Sciatic nerve (tissue), 2 donors: ENCODE measurements around the gene FCN3. TPM values are rescaled to one million over a fixed set of nuclear protein-coding genes. Genes with fewer than 3 reads are reported as not detected.
A peak's percentile ranks its signal among the peaks of the same experiment; 100 is the strongest.
"Not testable (repeated sequence)": the region's sequence is repeated elsewhere in the genome, so short reads cannot be mapped to it uniquely, and the experiment has no call there.

Source experiments
- ATAC-seq: fragments of 200-7000 bp; cut with Tn5 transposase; one replicate; pipeline ENCODE4 v1.9.1; 2020; ENCODE audit warnings: mild to moderate bottlenecking, moderate library complexity
- DNase-seq: peaks from one replicate; pipeline ENCODE4 v3.0.0-alpha.2; 2020; ENCODE audit warnings: low spot score
- intact Hi-C: fragments of 100-400 bp; cut with DNase I; formaldehyde crosslinking; loops from one replicate; pipeline ENCODE4 v1.14.2; 2022
- total RNA-seq: library from RNA; stranded (reverse); fragmentation: NEBNext Ultra II Directional; extraction: Animal tissue kit (Norgen Biotek cat#: 25700); gene quantifications from one replicate; pipeline ENCODE4 v1.2.1, GENCODE V29; 2021
- donor health status: DM: no; HTN: no; CAD: no.
- donor health status: DM: no; HTN: no; CAD: no.

The FCN3 gene
- 1.2 TPM for total RNA-seq

GRCh38 chr1:27374362-27375086, at the start of gene FCN3:
Gene FCN3, minus strand, starts transcription at chr1:27374824. Its CDS starts 6 bp downstream, at chr1:27374818.
- ATAC-seq, result no peak
- intact Hi-C loops, result no loop called here
- DNase-seq, result no peak

- ATAC-seq, result no peak
- intact Hi-C loops, result no loop called here
- no peak for DNase-seq
Measured at GRCh38 chr1:27423709-27424108, 49.1 kb upstream of the FCN3 start.

GRCh38 chr1:27418326-27419185, 43.9 kb upstream of the FCN3 start:
- intact Hi-C loops, result loop anchor here (10.0 kb wide), 1 partner anchor 66 kb away; no protein-coding TSS in a partner anchor
- peak; percentile 78 for DNase-seq
- peak; percentile 96 for ATAC-seq

- ATAC-seq, result no peak
- DNase-seq, result no peak
- intact Hi-C loops, result loop anchor here (10.0 kb wide), 1 partner anchor 67 kb away; no protein-coding TSS in a partner anchor
Measured at GRCh38 chr1:27417713-27418112, 43.1 kb upstream of the FCN3 start.

GRCh38 chr1:27416387-27417111, 41.9 kb upstream of the FCN3 start:
- ATAC-seq (peak; percentile 30), DNase-seq (no peak)
- intact Hi-C loops, result loop anchor here (10.0 kb wide), 1 partner anchor 68 kb away; no protein-coding TSS in a partner anchor

- no peak for DNase-seq
- no peak for ATAC-seq
- intact Hi-C loops, result loop anchor here (10.0 kb wide), 1 partner anchor 71 kb away; no protein-coding TSS in a partner anchor
Measured at GRCh38 chr1:27414091-27414490, 39.5 kb upstream of the FCN3 start.

GRCh38 chr1:27413004-27413403, 38.4 kb upstream of the FCN3 start:
- DNase-seq, result no peak
- peak; percentile 38 for ATAC-seq
- intact Hi-C loops, result loop anchor here (10.0 kb wide), 1 partner anchor 72 kb away; no protein-coding TSS in a partner anchor

- DNase-seq (no peak), ATAC-seq (no peak)
- intact Hi-C loops, result loop anchor here (10.0 kb wide), 1 partner anchor 72 kb away; no protein-coding TSS in a partner anchor
Measured at GRCh38 chr1:27412502-27412901, 37.9 kb upstream of the FCN3 start.

GRCh38 chr1:27410709-27411108, 36.1 kb upstream of the FCN3 start:
- intact Hi-C loops, result loop anchor here (10.0 kb wide), 1 partner anchor 74 kb away; no protein-coding TSS in a partner anchor

GRCh38 chr1:27409669-27410068, 35.0 kb upstream of the FCN3 start:
- intact Hi-C loops, result loop anchor here (10.0 kb wide), 1 partner anchor 75 kb away; no protein-coding TSS in a partner anchor
- no peak for ATAC-seq
- DNase-seq, result no peak

More at GRCh38 chr1:27410709-27411108, 36.1 kb upstream of the FCN3 start:
- DNase-seq (no peak), ATAC-seq (no peak)

- ATAC-seq (no peak), DNase-seq (no peak)
- intact Hi-C loops, result no loop called here
Measured at GRCh38 chr1:27408151-27408550, 33.5 kb upstream of the FCN3 start.

- DNase-seq, intact Hi-C loops, ATAC-seq: not testable (repeated sequence)
Measured at GRCh38 chr1:27406791-27407190, 32.2 kb upstream of the FCN3 start.

GRCh38 chr1:27406362-27406680, 31.7 kb upstream of the FCN3 start:
- intact Hi-C loops, result no loop called here
- ATAC-seq (no peak), DNase-seq (no peak)

- DNase-seq, intact Hi-C loops: not testable (repeated sequence)
- ATAC-seq, result peak; percentile 1
Measured at GRCh38 chr1:27405598-27406361, 31.2 kb upstream of the FCN3 start.

GRCh38 chr1:27405074-27405473, 30.4 kb upstream of the FCN3 start:
- intact Hi-C loops, result no loop called here
- peak; percentile 69 for DNase-seq
- ATAC-seq, result peak; percentile 46

- peak; percentile 4 for ATAC-seq
- intact Hi-C loops, result loop anchor here (5.0 kb wide), 1 partner anchor 263 kb away; no protein-coding TSS in a partner anchor
- no peak for DNase-seq
Measured at GRCh38 chr1:27403931-27404330, 29.3 kb upstream of the FCN3 start.

- DNase-seq (peak; percentile 81), ATAC-seq (peak; percentile 66)
- intact Hi-C loops, result loop anchor here (5.0 kb wide), 1 partner anchor 264 kb away; no protein-coding TSS in a partner anchor
Measured at GRCh38 chr1:27403065-27403726, 28.6 kb upstream of the FCN3 start.

GRCh38 chr1:27402349-27402754, 27.7 kb upstream of the FCN3 start:
- ATAC-seq (peak; percentile 62), DNase-seq (peak; percentile 86)
- intact Hi-C loops, result loop anchor here (5.0 kb wide), 1 partner anchor 265 kb away; no protein-coding TSS in a partner anchor
